Uterus (tissue), 2 donors: Measurements from ENCODE around the gene DPP9.

Source experiments
- POLR2A ChIP-seq, 2 donors: fragments of 450-650 bp; IDR thresholded peaks; one replicate each; pipeline ENCODE4 v1.6.1; 2016; ENCODE audit warnings: antibody characterized with exemption in 2 of 2, mild to moderate bottlenecking in 1 of 2, moderate library complexity in 1 of 2
- TF ChIP-seq, protein P1 (sequence below), 4 experiments: fragments of 200-600 bp in 2 of 4; fragments of 450-650 bp in 2 of 4; sonication (generic) in 2 of 4; IDR thresholded peaks; one replicate each; pipeline ENCODE4 v1.5.1; 2016 to 2019; ENCODE audit warnings: antibody characterized with exemption in 4 of 4, mild to moderate bottlenecking in 2 of 4, moderate library complexity in 1 of 4

DNA sequence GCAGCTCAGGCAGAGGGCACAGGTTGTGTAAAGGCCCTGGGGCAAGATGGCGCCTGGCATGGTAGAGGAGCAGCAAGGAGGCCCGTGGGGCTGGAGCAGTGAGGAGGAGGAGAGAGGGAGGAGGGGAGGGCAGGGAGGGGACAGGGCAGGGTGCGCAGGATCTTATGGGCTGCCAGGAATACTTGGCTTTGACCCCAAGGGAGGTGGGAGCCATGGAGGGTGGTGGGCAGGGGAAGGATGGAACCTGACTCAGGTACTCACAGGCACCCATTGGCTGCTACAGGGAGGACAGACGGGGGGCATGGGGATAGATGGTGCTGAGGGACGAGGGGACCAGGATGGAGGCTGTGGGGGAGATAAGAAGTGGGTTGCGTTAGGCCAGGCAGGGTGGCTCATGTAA lies 81.0 kb downstream of the DPP9 start:
- TF ChIP-seq, protein P1, sequence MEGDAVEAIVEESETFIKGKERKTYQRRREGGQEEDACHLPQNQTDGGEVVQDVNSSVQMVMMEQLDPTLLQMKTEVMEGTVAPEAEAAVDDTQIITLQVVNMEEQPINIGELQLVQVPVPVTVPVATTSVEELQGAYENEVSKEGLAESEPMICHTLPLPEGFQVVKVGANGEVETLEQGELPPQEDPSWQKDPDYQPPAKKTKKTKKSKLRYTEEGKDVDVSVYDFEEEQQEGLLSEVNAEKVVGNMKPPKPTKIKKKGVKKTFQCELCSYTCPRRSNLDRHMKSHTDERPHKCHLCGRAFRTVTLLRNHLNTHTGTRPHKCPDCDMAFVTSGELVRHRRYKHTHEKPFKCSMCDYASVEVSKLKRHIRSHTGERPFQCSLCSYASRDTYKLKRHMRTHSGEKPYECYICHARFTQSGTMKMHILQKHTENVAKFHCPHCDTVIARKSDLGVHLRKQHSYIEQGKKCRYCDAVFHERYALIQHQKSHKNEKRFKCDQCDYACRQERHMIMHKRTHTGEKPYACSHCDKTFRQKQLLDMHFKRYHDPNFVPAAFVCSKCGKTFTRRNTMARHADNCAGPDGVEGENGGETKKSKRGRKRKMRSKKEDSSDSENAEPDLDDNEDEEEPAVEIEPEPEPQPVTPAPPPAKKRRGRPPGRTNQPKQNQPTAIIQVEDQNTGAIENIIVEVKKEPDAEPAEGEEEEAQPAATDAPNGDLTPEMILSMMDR (IDR thresholded peaks at IDR 0.05) = no peak
- no peak for TF ChIP-seq POLR2A (IDR thresholded peaks at IDR 0.05)
